ENCODE measurements around the gene PADI6. TPM values are rescaled to one million over a fixed set of nuclear protein-coding genes. Genes with fewer than 3 reads are reported as not detected.

PADI6 gene
- total and polyA plus RNA-seq, 9 of the 15 experiments (the other 6 are each of a cell fraction or from before 2014, with no cell fraction given) = not detected

- no peak for TF ChIP-seq ZHX1 (conservative IDR thresholded peaks at IDR 0.05; ENCODE audit: low read length)
- TF ChIP-seq ATF6 (CRISPR knock-in tag; IDR thresholded peaks at IDR 0.05) = no peak
- no peak for TF ChIP-seq FOS (IDR thresholded peaks at IDR 0.05; ENCODE audit: extremely low read depth, insufficient read length)
- TF ChIP-seq HOMEZ (CRISPR knock-in tag; IDR thresholded peaks at IDR 0.05) = no peak
- no peak for TF ChIP-seq EZH2 (IDR thresholded peaks at IDR 0.05; ENCODE audit: borderline replicate concordance, low read depth, low read length)
- no peak for TF ChIP-seq NFXL1 (CRISPR knock-in tag; IDR thresholded peaks at IDR 0.05)
- TF ChIP-seq ZNF76 (CRISPR knock-in tag; IDR thresholded peaks at IDR 0.05; ENCODE audit: borderline replicate concordance) = no peak
- TF ChIP-seq ZFP36 (IDR thresholded peaks at IDR 0.05; ENCODE audit: low read depth, low read length, partially characterized antibody) = no peak
- no peak for TF ChIP-seq CEBPG (CRISPR knock-in tag; IDR thresholded peaks at IDR 0.05)
- no peak for TF ChIP-seq CEBPG (tag; conservative IDR thresholded peaks at IDR 0.05 in 1 of 2, IDR thresholded peaks at IDR 0.05 in 1 of 2)
- TF ChIP-seq KDM4B (IDR thresholded peaks at IDR 0.05; ENCODE audit: borderline replicate concordance in 2 of 2, low read depth in 1 of 2) = no peak
- TF ChIP-seq RNF219 (CRISPR knock-in tag; IDR thresholded peaks at IDR 0.05) = no peak
- no peak for TF ChIP-seq ELF2 (CRISPR knock-in tag; IDR thresholded peaks at IDR 0.05)
- peak; percentile 83 for TF ChIP-seq POLR2H (tag; IDR thresholded peaks at IDR 0.05; ENCODE audit: low read depth)
- TF ChIP-seq DDX20 (tag; IDR thresholded peaks at IDR 0.05; ENCODE audit: low read depth) = no peak
- no peak for TF ChIP-seq HSF4 (CRISPR knock-in tag; IDR thresholded peaks at IDR 0.05; ENCODE audit: borderline replicate concordance)
- TF ChIP-seq RBFOX2 (IDR thresholded peaks at IDR 0.05; ENCODE audit: low read depth, low read length) = peak; percentile 70
- TF ChIP-seq NR1H2 (CRISPR knock-in tag; IDR thresholded peaks at IDR 0.05) = peak; percentile 85; the same call in 1 of the 2 replicates
Observed at GRCh38 chr1:17439250-17440073, 67.5 kb downstream of the PADI6 start, which contains the start of gene RCC2 (continued).
